CD4-positive, alpha-beta memory T cell (primary cell): ENCODE results near the gene USH1C. TPM values are rescaled to one million over a fixed set of nuclear protein-coding genes. Genes with fewer than 3 reads are reported as not detected.

Source experiments
- CTCF ChIA-PET: fragments of 350-600 bp; sonication (Branson Sonifier 250); formaldehyde crosslinking; loops from one replicate; lab custom pipeline; 2021; ENCODE audit warnings: inconsistent platforms; ENCODE audit not compliant: partially characterized antibody; lab: Charles Lee
- POLR2A ChIA-PET: fragments of 350-600 bp; sonication (Branson Sonifier 250); formaldehyde crosslinking; loops from one replicate; lab custom pipeline; 2021; ENCODE audit not compliant: partially characterized antibody; lab: Charles Lee
- DNase-seq, 5 donors: peaks; one replicate each; pipeline versions ENCODE4 v3.0.0 to v3.0.0-alpha.2; 2020 to 2022; ENCODE audit warnings: mixed read lengths in 1 of 5
- H3K27ac ChIP-seq: one replicate; pipeline ENCODE4 v1.7.0; 2013; ENCODE audit warnings: low read depth, low read length
- H3K27me3 ChIP-seq: 2 replicates; pipeline ENCODE4 v1.7.0; 2013; ENCODE audit warnings: mild to moderate bottlenecking, low read length, moderate library complexity; ENCODE audit not compliant: insufficient read depth
- H3K36me3 ChIP-seq: 2 replicates; pipeline ENCODE4 v1.7.0; 2013; ENCODE audit warnings: mild to moderate bottlenecking, low read length, moderate library complexity; ENCODE audit not compliant: insufficient read depth
- H3K4me1 ChIP-seq: 2 replicates; pipeline ENCODE4 v1.7.0; 2013; ENCODE audit warnings: mild to moderate bottlenecking, low read length, moderate library complexity; ENCODE audit not compliant: insufficient read depth
- H3K4me3 ChIP-seq, 2 donors: one replicate each; pipeline ENCODE4 v1.7.0; 2013; ENCODE audit warnings: low read length in 2 of 2, mild to moderate bottlenecking in 1 of 2
- H3K9me3 ChIP-seq, 2 donors: one replicate each; pipeline ENCODE4 v1.7.0; 2013; ENCODE audit warnings: low read length in 2 of 2, control low read depth in 1 of 2; ENCODE audit not compliant: control insufficient read depth in 1 of 2
- H3K27ac Mint-ChIP-seq, 7 donors: one replicate each; pipeline ENCODE4 v1.8.0; 2020 to 2021; ENCODE audit warnings: mixed read lengths in 7 of 7, mild to moderate bottlenecking in 6 of 7, inconsistent platforms in 3 of 7, moderate library complexity in 3 of 7
- H3K27me3 Mint-ChIP-seq, 2 donors: one replicate each; pipeline ENCODE4 v1.8.0; 2020 to 2021; ENCODE audit warnings: mixed read lengths in 2 of 2
- H3K36me3 Mint-ChIP-seq, 2 donors: one replicate each; pipeline ENCODE4 v1.8.0; 2020 to 2021; ENCODE audit warnings: mixed read lengths in 2 of 2, inconsistent platforms in 1 of 2, mild to moderate bottlenecking in 1 of 2
- H3K4me1 Mint-ChIP-seq, 4 donors: one replicate each; pipeline ENCODE4 v1.8.0; 2020 to 2021; ENCODE audit warnings: mixed read lengths in 4 of 4, mild to moderate bottlenecking in 1 of 4
- H3K4me3 Mint-ChIP-seq, 8 donors: one replicate each; pipeline ENCODE4 v1.8.0; 2020 to 2021; ENCODE audit warnings: mixed read lengths in 8 of 8, mild to moderate bottlenecking in 7 of 8, moderate library complexity in 6 of 8, inconsistent platforms in 3 of 8
- H3K9me3 Mint-ChIP-seq, 8 donors: one replicate each; pipeline ENCODE4 v1.8.0; 2020 to 2021; ENCODE audit warnings: mixed read lengths in 8 of 8, mild to moderate bottlenecking in 5 of 8, inconsistent platforms in 3 of 8, moderate library complexity in 1 of 8
- intact Hi-C: fragments of 100-400 bp; cut with micrococcal nuclease; formaldehyde crosslinking; loops from one replicate; pipeline ENCODE4 v1.15.1; 2023
- polyA plus RNA-seq, 2 donors: library from polyadenylated mRNA; unstranded; fragments of 300-500 nt; fragmentation: Illumina TruSeq; gene quantifications; one replicate each; pipeline ENCODE4 v1.2.3, GENCODE V29; 2021
- total RNA-seq, 2 experiments: library from RNA; stranded (reverse); gene quantifications; one replicate each; pipeline ENCODE4 v1.2.3, GENCODE V29; 2021

The USH1C gene
- total and polyA plus RNA-seq, 4 experiments from 2014 or later = not detected

- ChIA-PET CTCF (interaction anchor here (1.4 kb wide), 1 partner anchor 74 kb away, joined by 3 read pairs; no protein-coding TSS in a partner anchor), POLR2A (no interaction called here)
- Mint-ChIP-seq H3K4me3 (no peak overlapping the region), H3K4me1 (no peaks in the 10 kb centered on the region), H3K27me3 (peaks cover 6 to 13% of the 10 kb centered on the region in 2 donors), H3K9me3 (peaks cover 0 to 1% (median 0%) of the 10 kb centered on the region in 8 donors), H3K36me3 (no peaks in the 10 kb centered on the region), H3K27ac (no peak overlapping the region)
- no peak overlapping the region for H3K27ac ChIP-seq
- no peak overlapping the region for H3K4me3 ChIP-seq
- DNase-seq = no peak
- H3K4me1 ChIP-seq = no peaks in the 10 kb centered on the region
- no peaks in the 10 kb centered on the region for H3K36me3 ChIP-seq
- H3K9me3 ChIP-seq = no peaks in the 10 kb centered on the region
- no peaks in the 10 kb centered on the region for H3K27me3 ChIP-seq
- intact Hi-C loops = no loop called here
Measured at GRCh38 chr11:17458268-17458667, 85.9 kb downstream of the USH1C start.

GRCh38 chr11:17457396-17458173 lies 86.6 kb downstream of the USH1C start:
- ChIA-PET POLR2A (no interaction called here), CTCF (interaction anchor here (1.4 kb wide), 1 partner anchor 74 kb away, joined by 3 read pairs; no protein-coding TSS in a partner anchor)
- Mint-ChIP-seq H3K4me1 (no peaks in the 10 kb centered on the region), H3K9me3 (peaks cover 0 to 1% (median 0%) of the 10 kb centered on the region in 8 donors), H3K36me3 (no peaks in the 10 kb centered on the region), H3K27ac (no peak overlapping the region), H3K27me3 (peaks cover 6 to 14% of the 10 kb centered on the region in 2 donors), H3K4me3 (no peak overlapping the region)
- no peaks in the 10 kb centered on the region for H3K9me3 ChIP-seq
- no peaks in the 10 kb centered on the region for H3K27me3 ChIP-seq
- no peaks in the 10 kb centered on the region for H3K4me1 ChIP-seq
- no peaks in the 10 kb centered on the region for H3K36me3 ChIP-seq
- no peak for DNase-seq
- no peak overlapping the region for H3K4me3 ChIP-seq
- H3K27ac ChIP-seq = no peak overlapping the region
- intact Hi-C loops = no loop called here

- no peak overlapping the region for H3K27ac ChIP-seq
- Mint-ChIP-seq H3K36me3 (no peaks in the 10 kb centered on the region), H3K4me1 (no peaks in the 10 kb centered on the region), H3K4me3 (no peak overlapping the region), H3K27me3 (peaks cover 6 to 25% of the 10 kb centered on the region in 2 donors), H3K27ac (no peak overlapping the region), H3K9me3 (peaks cover 0 to 1% (median 0%) of the 10 kb centered on the region in 8 donors)
- CTCF ChIA-PET = no interaction called here
- no peak overlapping the region for H3K4me3 ChIP-seq
- no peaks in the 10 kb centered on the region for H3K27me3 ChIP-seq
- POLR2A ChIA-PET = no interaction called here
- H3K4me1 ChIP-seq = no peaks in the 10 kb centered on the region
- DNase-seq = no peak
- intact Hi-C loops = no loop called here
- H3K9me3 ChIP-seq = no peaks in the 10 kb centered on the region
- H3K36me3 ChIP-seq = no peaks in the 10 kb centered on the region
Measured at GRCh38 chr11:17452668-17453067, 91.5 kb downstream of the USH1C start.

GRCh38 chr11:17449158-17449557 lies 95.1 kb downstream of the USH1C start:
- no peaks in the 10 kb centered on the region for H3K4me1 Mint-ChIP-seq
- peaks cover 0 to 17% of the 10 kb centered on the region in 2 donors for H3K27me3 Mint-ChIP-seq
- Histone ChIP-seq H3K36me3 (no peaks in the 10 kb centered on the region), H3K27me3 (no peaks in the 10 kb centered on the region), H3K9me3 (no peaks in the 10 kb centered on the region), H3K4me3 (no peak overlapping the region), H3K4me1 (no peaks in the 10 kb centered on the region), H3K27ac (no peak overlapping the region)
- ChIA-PET CTCF (no interaction called here), POLR2A (no interaction called here)
- no peak for DNase-seq
- no peak overlapping the region for H3K4me3 Mint-ChIP-seq
- no peaks in the 10 kb centered on the region for H3K36me3 Mint-ChIP-seq
- no peaks in the 10 kb centered on the region for H3K9me3 Mint-ChIP-seq
- no peak overlapping the region for H3K27ac Mint-ChIP-seq
- intact Hi-C loops = no loop called here

- H3K4me1 Mint-ChIP-seq = no peaks in the 10 kb centered on the region
- CTCF ChIA-PET = no interaction called here
- no peak for DNase-seq
Measured at GRCh38 chr11:17446482-17446881, 97.7 kb downstream of the USH1C start.

GRCh38 chr11:17445240-17445795 lies 98.9 kb downstream of the USH1C start:
- DNase-seq = no peak
- peaks cover 4 to 6% of the 10 kb centered on the region in 2 donors for H3K27me3 Mint-ChIP-seq
- no peaks in the 10 kb centered on the region for H3K4me1 Mint-ChIP-seq
- ChIA-PET CTCF (interaction anchor here (1.5 kb wide), 1 partner anchor 57 kb away, joined by 3 read pairs; no protein-coding TSS in a partner anchor), POLR2A (no interaction called here)
- Histone ChIP-seq H3K4me3 (no peak overlapping the region), H3K27ac (no peak overlapping the region), H3K27me3 (no peaks in the 10 kb centered on the region), H3K4me1 (no peaks in the 10 kb centered on the region), H3K36me3 (no peaks in the 10 kb centered on the region), H3K9me3 (no peaks in the 10 kb centered on the region)
- H3K4me3 Mint-ChIP-seq = no peak overlapping the region
- no peaks in the 10 kb centered on the region for H3K36me3 Mint-ChIP-seq
- H3K27ac Mint-ChIP-seq = no peak overlapping the region
- intact Hi-C loops = no loop called here
- peaks cover 0 to 4% (median 0%) of the 10 kb centered on the region in 8 donors for H3K9me3 Mint-ChIP-seq

More at GRCh38 chr11:17446482-17446881, 97.7 kb downstream of the USH1C start:
- Mint-ChIP-seq H3K4me3 (no peak overlapping the region), H3K27ac (no peak overlapping the region), H3K27me3 (peaks cover 0 to 11% of the 10 kb centered on the region in 2 donors), H3K9me3 (peaks cover 0 to under 1% (median 0%) of the 10 kb centered on the region in 8 donors), H3K36me3 (no peaks in the 10 kb centered on the region)
- intact Hi-C loops = no loop called here
- no peaks in the 10 kb centered on the region for H3K4me1 ChIP-seq
- no peaks in the 10 kb centered on the region for H3K27me3 ChIP-seq
- no peak overlapping the region for H3K4me3 ChIP-seq
- POLR2A ChIA-PET = no interaction called here
- H3K9me3 ChIP-seq = no peaks in the 10 kb centered on the region
- no peaks in the 10 kb centered on the region for H3K36me3 ChIP-seq
- H3K27ac ChIP-seq = no peak overlapping the region

- Mint-ChIP-seq H3K36me3 (no peaks in the 10 kb centered on the region), H3K27me3 (peaks cover 4 to 13% of the 10 kb centered on the region in 2 donors), H3K4me3 (no peak overlapping the region), H3K4me1 (peaks cover 0 to 8% (median 4%) of the 10 kb centered on the region in 4 donors), H3K9me3 (peaks cover 0 to 4% (median 0%) of the 10 kb centered on the region in 8 donors), H3K27ac (no peak overlapping the region)
- no peak for DNase-seq
- Histone ChIP-seq H3K4me1 (no peaks in the 10 kb centered on the region), H3K4me3 (no peak overlapping the region), H3K9me3 (no peaks in the 10 kb centered on the region), H3K27ac (no peak overlapping the region), H3K36me3 (no peaks in the 10 kb centered on the region), H3K27me3 (no peaks in the 10 kb centered on the region)
- CTCF ChIA-PET = interaction anchor here (1.5 kb wide), 1 partner anchor 58 kb away, joined by 3 read pairs; no protein-coding TSS in a partner anchor
- POLR2A ChIA-PET = no interaction called here
- intact Hi-C loops = no loop called here
Measured at GRCh38 chr11:17443926-17444690, 100.1 kb downstream of the USH1C start.
